ENCODE results near the gene TMEM61. TPM values are rescaled to one million over a fixed set of nuclear protein-coding genes. Genes with fewer than 3 reads are reported as not detected.

The TMEM61 gene
- 1.1 TPM in 1 of 2 replicates, not detected in the other for total RNA-seq

DNA sequence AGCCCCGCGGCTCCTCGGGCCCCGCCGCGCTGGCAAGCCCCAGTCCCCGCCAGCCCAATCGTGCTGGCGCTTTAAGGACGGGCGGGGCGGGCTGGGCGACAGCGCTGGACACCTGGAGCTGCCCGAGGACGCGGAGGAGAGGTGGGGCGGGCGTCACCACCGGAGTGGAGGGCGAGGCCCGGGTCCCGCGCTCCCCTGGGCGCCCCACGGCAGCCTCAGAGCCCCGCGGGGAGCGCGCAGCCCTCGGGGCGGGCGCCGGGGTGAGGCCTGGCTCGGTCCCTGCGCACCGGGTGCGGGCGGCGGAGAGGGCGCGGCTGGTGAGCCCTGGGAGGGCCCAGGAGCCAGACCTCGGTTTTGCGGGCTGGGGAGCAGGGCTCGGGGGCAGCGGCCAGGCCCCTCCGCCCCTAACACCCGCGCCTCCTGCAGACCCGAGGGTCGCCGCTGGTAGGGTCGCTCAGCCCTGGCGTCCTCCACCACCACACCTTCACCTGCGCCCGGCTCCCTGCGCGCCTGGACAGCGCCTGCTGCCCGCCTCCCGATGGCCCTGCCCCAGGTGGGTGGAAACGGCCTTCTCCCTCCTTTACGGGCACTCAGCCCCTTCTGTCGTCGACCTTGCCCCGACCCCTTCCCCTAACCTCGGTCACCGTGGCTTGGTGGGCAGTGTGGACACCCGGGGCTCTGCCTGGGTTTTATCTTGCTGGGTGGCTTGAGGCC is at the start of gene TMEM61:
TSS of gene TMEM61 (plus strand) at position 101 of the 714 bp plus-strand sequence. CDS start at position 539, 438 bp downstream.

GRCh38 chr1:54998677-54999076 is 18.2 kb downstream of the TMEM61 start, which contains the start of gene BSND:
Gene BSND, plus strand, starts transcription at chr1:54998933. Its CDS starts 254 bp downstream, at chr1:54999187.

GRCh38 chr1:55039342-55040082 is 59.1 kb downstream of the TMEM61 start, which contains the start of gene PCSK9:
Gene PCSK9, plus strand, starts transcription at chr1:55039548. Its CDS starts 290 bp downstream, at chr1:55039838.

Other genes with a start within 250 kb of the TMEM61 start
- 6.6 and 7.6 TPM in 2 replicates for gene PARS2, start 216.1 kb upstream of the TMEM61 start, total RNA-seq
- not detected in 2 replicates for gene TTC22, start 179.3 kb upstream of the TMEM61 start, total RNA-seq
- gene DHCR24, start 93.4 kb upstream of the TMEM61 start, total RNA-seq: 176 and 189 TPM in 2 replicates
- not detected in 2 replicates for gene BSND, start 18.3 kb downstream of the TMEM61 start, total RNA-seq
- 8.9 and 34.5 TPM in 2 replicates for gene PCSK9, start 58.9 kb downstream of the TMEM61 start, total RNA-seq
- 11.2 and 12.3 TPM in 2 replicates for gene USP24, start 234.7 kb downstream of the TMEM61 start, total RNA-seq